OCI-LY7 (cell line): Measurements from ENCODE around the gene SNU13.
"Not testable (repeated sequence)": the region's sequence is repeated elsewhere in the genome, so short reads cannot be mapped to it uniquely, and the experiment has no call there.

Source experiments
- CTCF ChIP-seq: fragments of 200-600 bp; sonication (generic); conservative IDR thresholded peaks from 2 replicates; pipeline ENCODE4 v1.5.1; 2014; ENCODE audit warnings: mild to moderate bottlenecking, antibody characterized with exemption, low read length, moderate library complexity, mixed read lengths
- EZH2phosphoT487 ChIP-seq: fragments of 200-600 bp; sonication (generic); IDR thresholded peaks from 2 replicates; pipeline ENCODE4 v1.6.1; 2018; ENCODE audit warnings: low read depth, borderline replicate concordance, mild to moderate bottlenecking, mixed run types, antibody characterized with exemption, low read length, moderate library complexity, mixed read lengths

GRCh38 chr22:41631115-41631514 is 57.6 kb downstream of the SNU13 start:
- TF ChIP-seq CTCF, EZH2phosphoT487: not testable (repeated sequence)
